MG63 (cell line): ENCODE data around the gene PHF21A. TPM values are rescaled to one million over a fixed set of nuclear protein-coding genes. Genes with fewer than 3 reads are reported as not detected.

Source experiments
- DNase-seq: peaks from one replicate; pipeline ENCODE4 v3.0.0-alpha.2; 2020
- H3K27me3 ChIP-seq: fragments of 250-450 bp; sonication (Bioruptor Pico); 2 replicates; pipeline ENCODE4 v1.5.1; 2020; ENCODE audit warnings: mild to moderate bottlenecking, moderate library complexity
- H3K36me3 ChIP-seq: fragments of 250-450 bp; sonication (Bioruptor Pico); 2 replicates; pipeline ENCODE4 v1.5.1; 2020; ENCODE audit warnings: mild to moderate bottlenecking, moderate library complexity
- H3K4me3 ChIP-seq: fragments of 250-450 bp; sonication (Bioruptor Pico); 2 replicates; pipeline ENCODE4 v1.5.1; 2020; ENCODE audit warnings: mild to moderate bottlenecking, moderate library complexity
- H3K9me3 ChIP-seq: fragments of 250-450 bp; sonication (Bioruptor Pico); 2 replicates; pipeline ENCODE4 v1.5.1; 2020; ENCODE audit warnings: mild to moderate bottlenecking, moderate library complexity
- total RNA-seq: library from RNA; depleted of rRNA; stranded (reverse); fragments of >200 nt; shearing (Covaris generic); gene quantifications from 2 replicates; pipeline ENCODE4 v1.2.3, GENCODE V29; 2014; ENCODE audit warnings: low replicate concordance

Gene PHF21A
- total RNA-seq, 1 experiment from 2014 or later = 2.0 TPM

- no peak overlapping the region for H3K4me3 ChIP-seq
- no peak for DNase-seq
- H3K9me3 ChIP-seq = no peaks in the 10 kb centered on the region
- H3K27me3 ChIP-seq = no peaks in the 10 kb centered on the region
- H3K36me3 ChIP-seq = peaks cover 18% of the 10 kb centered on the region
Observed at GRCh38 chr11:45947885-45948284, 173.4 kb downstream of the PHF21A start.

GRCh38 chr11:45945397-45945999, 175.8 kb downstream of the PHF21A start:
- no peak for DNase-seq
- H3K36me3 ChIP-seq = peaks cover 12% of the 10 kb centered on the region
- H3K9me3 ChIP-seq = no peaks in the 10 kb centered on the region
- H3K4me3 ChIP-seq = no peak overlapping the region
- H3K27me3 ChIP-seq = no peaks in the 10 kb centered on the region

- DNase-seq = no peak
- Histone ChIP-seq H3K27me3 (no peaks in the 10 kb centered on the region), H3K36me3 (no peaks in the 10 kb centered on the region; the same call in 1 of the 2 replicates), H3K4me3 (no peak overlapping the region), H3K9me3 (no peaks in the 10 kb centered on the region)
Observed at GRCh38 chr11:45942381-45942780, 178.9 kb downstream of the PHF21A start.

GRCh38 chr11:45941285-45941684, 180.0 kb downstream of the PHF21A start:
- no peaks in the 10 kb centered on the region for H3K9me3 ChIP-seq
- H3K4me3 ChIP-seq = no peak overlapping the region
- no peaks in the 10 kb centered on the region; the same call in 1 of the 2 replicates for H3K36me3 ChIP-seq

GRCh38 chr11:45939836-45940235, 181.4 kb downstream of the PHF21A start:
- no peak overlapping the region for H3K4me3 ChIP-seq
- no peak for DNase-seq
- no peaks in the 10 kb centered on the region for H3K27me3 ChIP-seq
- no peaks in the 10 kb centered on the region for H3K9me3 ChIP-seq
- H3K36me3 ChIP-seq = no peaks in the 10 kb centered on the region; the same call in 1 of the 2 replicates

More at GRCh38 chr11:45941285-45941684, 180.0 kb downstream of the PHF21A start:
- H3K27me3 ChIP-seq = no peaks in the 10 kb centered on the region
- no peak for DNase-seq

GRCh38 chr11:45937916-45938315, 183.3 kb downstream of the PHF21A start:
- DNase-seq = no peak
- H3K9me3 ChIP-seq = no peaks in the 10 kb centered on the region
- no peaks in the 10 kb centered on the region; the same call in 1 of the 2 replicates for H3K36me3 ChIP-seq
- no peaks in the 10 kb centered on the region for H3K27me3 ChIP-seq
- H3K4me3 ChIP-seq = no peak overlapping the region

- Histone ChIP-seq H3K4me3 (no peak overlapping the region), H3K27me3 (no peaks in the 10 kb centered on the region), H3K36me3 (no peaks in the 10 kb centered on the region; the same call in 1 of the 2 replicates), H3K9me3 (no peaks in the 10 kb centered on the region)
- no peak for DNase-seq
Observed at GRCh38 chr11:45936511-45937054, 184.7 kb downstream of the PHF21A start.

GRCh38 chr11:45935349-45936064, 185.7 kb downstream of the PHF21A start:
- Histone ChIP-seq H3K36me3 (no peaks in the 10 kb centered on the region; the same call in 1 of the 2 replicates), H3K27me3 (no peaks in the 10 kb centered on the region), H3K9me3 (no peaks in the 10 kb centered on the region), H3K4me3 (no peak overlapping the region)
- no peak for DNase-seq

GRCh38 chr11:45934580-45935318, 186.5 kb downstream of the PHF21A start:
- no peak overlapping the region for H3K4me3 ChIP-seq
- DNase-seq = no peak
- H3K9me3 ChIP-seq = no peaks in the 10 kb centered on the region
- H3K36me3 ChIP-seq = no peaks in the 10 kb centered on the region; the same call in 1 of the 2 replicates
- H3K27me3 ChIP-seq = no peaks in the 10 kb centered on the region

- no peak for DNase-seq
- Histone ChIP-seq H3K27me3 (no peaks in the 10 kb centered on the region), H3K4me3 (no peak overlapping the region), H3K9me3 (no peaks in the 10 kb centered on the region), H3K36me3 (no peaks in the 10 kb centered on the region; the same call in 1 of the 2 replicates)
Observed at GRCh38 chr11:45933846-45934579, 187.2 kb downstream of the PHF21A start.

- Histone ChIP-seq H3K27me3 (no peaks in the 10 kb centered on the region), H3K36me3 (no peaks in the 10 kb centered on the region; the same call in 1 of the 2 replicates), H3K9me3 (no peaks in the 10 kb centered on the region), H3K4me3 (no peak overlapping the region)
- peak; percentile 42 for DNase-seq
Observed at GRCh38 chr11:45933131-45933831, 188.0 kb downstream of the PHF21A start.

- no peak overlapping the region for H3K4me3 ChIP-seq
- no peaks in the 10 kb centered on the region for H3K27me3 ChIP-seq
- no peaks in the 10 kb centered on the region for H3K9me3 ChIP-seq
- H3K36me3 ChIP-seq = no peaks in the 10 kb centered on the region
- DNase-seq = no peak
Observed at GRCh38 chr11:45932217-45932616, 189.0 kb downstream of the PHF21A start.

- H3K27me3 ChIP-seq = no peaks in the 10 kb centered on the region
- no peaks in the 10 kb centered on the region for H3K9me3 ChIP-seq
- DNase-seq = no peak
- no peak overlapping the region for H3K4me3 ChIP-seq
- no peaks in the 10 kb centered on the region for H3K36me3 ChIP-seq
Observed at GRCh38 chr11:45931739-45932138, 189.5 kb downstream of the PHF21A start.

GRCh38 chr11:45930951-45931570, 190.2 kb downstream of the PHF21A start:
- no peak overlapping the region for H3K4me3 ChIP-seq
- no peaks in the 10 kb centered on the region for H3K9me3 ChIP-seq
- no peaks in the 10 kb centered on the region for H3K36me3 ChIP-seq
- DNase-seq = no peak
- no peaks in the 10 kb centered on the region for H3K27me3 ChIP-seq

- H3K27me3 ChIP-seq = no peaks in the 10 kb centered on the region
- H3K36me3 ChIP-seq = no peaks in the 10 kb centered on the region
- DNase-seq = no peak
- no peaks in the 10 kb centered on the region for H3K9me3 ChIP-seq
- no peak overlapping the region for H3K4me3 ChIP-seq
Observed at GRCh38 chr11:45930031-45930794, 191.0 kb downstream of the PHF21A start.
